ENCODE measurements around the gene C16orf46.

The C16orf46 gene

DNA sequence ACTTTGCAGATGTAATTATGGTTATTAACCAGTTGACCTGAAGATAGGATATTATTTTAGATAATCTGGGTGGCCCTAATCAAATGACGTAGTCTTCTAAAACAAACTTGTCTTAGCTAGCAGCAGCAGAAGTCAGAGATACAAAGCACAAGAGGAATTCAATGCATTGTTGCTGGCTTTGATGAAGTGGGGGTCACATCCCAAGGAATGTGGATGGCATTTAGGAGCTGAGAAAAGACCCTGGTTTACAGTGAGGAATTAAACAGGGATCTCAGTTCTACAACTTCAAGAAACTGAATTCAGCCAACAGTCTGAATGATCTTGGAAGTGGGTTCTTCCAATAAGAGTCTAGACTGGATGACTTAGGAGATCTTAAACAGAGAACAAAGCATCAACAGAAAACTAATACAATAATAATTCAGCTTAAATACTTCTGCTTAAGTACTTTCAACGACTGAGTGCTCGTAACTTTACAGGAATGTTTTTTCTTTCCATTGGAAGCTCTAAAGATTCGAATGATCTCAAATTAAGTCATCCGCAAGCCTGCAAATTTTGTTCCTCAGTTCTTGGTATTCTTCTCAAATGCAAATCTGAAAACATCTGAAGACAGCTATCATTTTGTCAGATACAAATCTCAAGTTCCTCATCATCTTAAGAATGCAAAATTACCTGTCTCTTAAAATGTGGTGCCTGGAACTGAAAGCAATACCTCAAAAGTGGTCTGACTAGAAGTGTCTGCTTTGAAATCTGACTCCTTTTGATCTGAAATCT lies 3.3 kb downstream of the C16orf46 start:
- DNase-seq = no peak

DNA sequence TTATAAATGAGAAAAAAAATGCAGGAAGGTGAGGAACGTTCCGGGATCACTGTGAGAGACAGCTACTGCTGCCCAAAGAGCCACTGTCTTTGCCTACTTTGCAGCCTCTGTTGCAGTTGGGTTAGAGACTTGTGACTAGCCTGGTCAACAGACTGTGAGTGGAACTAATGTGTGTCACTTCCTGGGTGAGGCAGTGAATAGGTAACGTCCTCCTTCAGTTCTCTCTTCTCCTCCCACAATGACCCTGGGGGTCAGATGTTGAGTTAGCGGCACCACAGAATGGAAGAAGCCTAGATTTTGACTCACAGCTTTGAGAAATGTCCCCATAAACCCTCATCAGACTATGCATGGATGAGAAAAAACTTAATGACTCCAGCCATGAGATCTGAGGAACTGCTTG lies 5.2 kb downstream of the C16orf46 start:
- DNase-seq = no peak

DNA sequence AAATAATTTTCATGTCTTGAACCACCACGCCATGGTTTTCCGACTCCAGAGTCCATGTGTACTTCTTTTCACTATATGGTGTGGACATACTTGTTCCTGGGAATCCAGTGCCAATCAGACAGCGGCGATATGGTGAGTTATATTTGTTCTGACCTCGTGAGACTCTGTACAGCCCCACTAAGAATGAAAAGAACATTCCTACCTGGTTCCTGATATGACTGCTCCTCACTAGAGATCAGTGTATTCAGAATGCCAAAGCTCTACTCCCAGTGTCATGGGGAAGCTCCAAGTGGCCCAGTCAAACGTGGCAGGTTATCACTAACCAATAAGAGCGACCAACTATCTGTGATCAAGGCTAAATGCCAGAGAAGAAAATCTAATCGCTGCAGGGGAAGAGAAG lies 6.1 kb downstream of the C16orf46 start:
- no peak for DNase-seq

DNA sequence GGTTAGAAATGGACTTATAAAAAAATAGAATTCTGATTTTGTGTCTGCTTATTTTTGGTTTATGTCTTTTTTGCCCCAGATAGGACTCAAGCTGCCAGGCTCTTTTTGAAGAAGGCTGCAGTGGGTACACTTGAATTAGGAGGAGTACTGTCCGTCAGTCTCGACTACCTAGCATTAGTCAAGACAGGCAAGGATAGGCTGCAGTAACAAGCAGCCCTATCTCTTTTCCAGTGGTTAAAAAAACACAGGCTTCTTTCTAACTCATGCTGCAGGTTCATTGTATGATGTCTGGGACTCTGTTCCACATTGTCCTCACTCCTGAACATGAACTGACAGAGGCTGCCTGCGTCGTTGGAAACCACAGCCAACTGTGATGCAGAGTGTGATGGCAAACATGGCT lies 8.0 kb downstream of the C16orf46 start:
- no peak for DNase-seq

DNA sequence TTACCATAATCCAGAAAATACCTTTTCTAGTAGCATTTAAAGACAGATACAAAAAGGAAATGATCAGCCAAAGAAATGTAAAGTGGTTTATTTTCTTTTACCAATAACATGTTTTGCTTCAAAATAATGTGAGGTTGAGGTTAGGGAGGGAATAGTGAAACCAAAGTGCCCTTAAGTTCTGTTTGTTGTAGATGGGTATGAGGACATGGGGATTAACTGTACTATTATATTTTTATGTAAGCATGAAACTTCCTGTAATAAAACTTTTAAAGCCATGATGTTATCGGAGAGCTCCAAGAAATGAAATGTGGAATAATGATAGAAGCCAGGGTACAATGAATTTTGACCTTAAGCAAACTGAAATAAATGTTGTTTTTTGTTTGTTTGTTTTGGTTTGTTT lies 9.9 kb downstream of the C16orf46 start:
- DNase-seq = no peak

DNA sequence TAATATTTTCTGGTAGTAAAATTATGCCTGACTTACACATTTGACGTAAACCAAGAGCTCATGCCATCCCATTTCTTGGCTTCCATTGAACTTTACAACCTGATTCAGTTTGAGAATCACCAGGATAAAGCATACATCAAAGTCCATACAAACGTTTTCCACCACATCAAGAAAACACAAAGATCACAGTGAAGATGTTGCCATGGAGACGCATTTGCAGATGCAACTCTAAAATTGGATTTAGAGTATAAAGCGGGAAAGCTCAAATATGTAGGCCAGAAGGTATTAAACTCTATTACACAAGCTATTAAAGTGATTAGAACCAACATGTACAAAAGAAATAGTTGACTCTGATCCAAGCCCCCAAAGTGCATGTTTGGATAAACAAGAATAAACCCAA lies 10.4 kb downstream of the C16orf46 start:
- no peak for DNase-seq

DNA sequence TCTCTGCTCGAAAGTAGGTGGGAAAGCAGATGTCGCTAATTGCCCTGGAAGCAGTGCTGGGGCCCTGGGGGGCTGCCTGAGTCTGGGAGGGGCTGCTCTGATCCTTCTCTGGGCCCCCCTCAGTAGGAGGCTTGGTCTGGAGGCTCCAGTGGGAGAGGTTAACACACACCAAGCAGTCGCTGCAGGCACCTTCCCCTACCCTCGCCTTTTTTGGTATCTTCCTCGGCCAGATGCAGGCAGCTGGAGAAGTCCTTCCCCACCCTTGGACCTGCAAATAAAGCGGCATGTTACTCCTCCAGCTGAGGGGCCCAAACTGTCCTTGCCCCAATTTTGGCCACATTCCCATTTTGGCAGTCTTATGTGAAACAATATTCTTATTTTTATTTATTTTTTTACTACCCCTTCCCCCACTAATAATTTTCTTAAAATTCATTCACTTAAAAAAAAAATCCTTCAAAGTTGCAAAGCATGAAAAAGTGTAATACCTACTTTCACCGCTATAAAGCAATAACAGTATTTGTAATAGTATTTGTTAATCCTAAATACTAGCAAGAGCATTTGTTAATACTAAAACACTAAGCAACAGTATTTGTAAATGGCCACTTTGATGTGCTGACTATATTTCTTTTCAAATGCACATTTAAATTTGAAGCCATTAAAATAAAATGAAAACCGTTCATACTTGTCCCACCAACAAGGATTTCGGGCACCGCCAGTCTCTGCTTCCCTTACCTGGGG lies 15.0 kb downstream of the C16orf46 start:
- DNase-seq = no peak

DNA sequence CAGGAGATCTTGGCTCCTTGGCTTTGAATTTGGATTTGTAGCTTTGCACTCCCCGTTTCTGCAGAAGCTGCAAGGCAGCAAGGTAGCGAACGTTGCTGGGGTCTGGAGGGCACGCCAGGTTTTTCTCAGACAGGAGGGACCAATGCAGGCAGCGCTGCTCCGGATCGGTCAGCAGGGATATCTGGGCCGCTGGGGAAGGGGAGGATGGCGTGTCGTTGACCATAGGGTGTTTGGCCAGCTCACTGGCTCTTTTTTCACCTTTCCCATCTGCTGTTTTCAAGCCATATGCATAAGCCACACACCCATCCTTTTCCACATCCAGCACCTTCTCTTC lies 15.8 kb downstream of the C16orf46 start:
- DNase-seq = no peak

DNA sequence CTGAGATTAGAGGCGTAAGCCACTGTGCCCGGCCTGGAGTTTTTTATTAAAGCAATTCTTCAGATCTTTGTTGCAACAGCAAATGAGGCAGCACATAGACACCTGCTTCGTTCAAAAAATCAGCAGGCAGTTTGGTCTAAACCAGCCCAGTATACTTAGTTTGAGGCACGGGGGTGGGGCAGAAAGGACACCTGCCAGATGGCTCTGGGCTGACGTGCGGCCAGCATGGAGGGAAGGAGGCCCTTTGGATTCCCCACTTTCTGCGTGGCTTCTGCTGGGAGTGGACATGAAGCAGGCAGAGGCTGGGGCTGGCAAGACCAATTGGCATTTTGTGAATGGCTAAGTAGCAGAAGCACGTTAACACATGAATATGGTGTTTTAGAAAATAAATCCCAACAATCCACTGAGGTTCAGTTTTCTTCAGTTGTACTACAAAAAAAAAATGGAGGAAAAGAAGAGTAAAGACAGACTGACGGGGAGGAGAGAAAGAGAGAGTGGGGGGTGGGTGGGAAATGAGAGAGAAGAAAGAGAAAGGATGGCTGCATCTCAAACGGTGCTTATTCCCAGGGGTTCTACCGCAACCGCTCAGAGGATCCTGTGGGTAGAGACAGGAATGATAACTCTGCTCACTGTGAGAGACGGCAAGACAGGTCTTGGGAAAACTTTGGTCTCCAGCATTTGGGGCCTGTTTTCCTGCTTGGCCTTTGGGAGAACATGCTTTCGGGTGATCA lies 16.3 kb downstream of the C16orf46 start:
- DNase-seq = no peak

DNA sequence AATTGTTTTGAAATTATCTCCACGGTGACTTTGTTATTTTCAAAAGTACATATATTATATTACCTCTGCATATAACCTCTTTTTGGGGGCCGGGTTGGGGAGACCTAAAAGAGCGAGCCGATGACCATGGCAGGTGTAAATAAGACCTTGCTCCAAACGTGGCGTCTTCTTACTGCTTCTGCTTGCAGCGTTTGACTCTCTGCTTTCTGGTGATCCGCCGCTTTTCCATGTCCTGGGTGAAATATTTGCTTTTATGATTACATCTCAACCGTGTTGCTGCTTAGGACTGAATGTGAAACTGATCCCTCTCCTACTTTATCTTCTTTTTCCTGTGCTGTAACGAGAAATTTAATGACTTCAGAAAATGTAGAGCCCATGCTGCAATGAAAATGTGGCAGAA lies 23.3 kb downstream of the C16orf46 start:
- DNase-seq = no peak

DNA sequence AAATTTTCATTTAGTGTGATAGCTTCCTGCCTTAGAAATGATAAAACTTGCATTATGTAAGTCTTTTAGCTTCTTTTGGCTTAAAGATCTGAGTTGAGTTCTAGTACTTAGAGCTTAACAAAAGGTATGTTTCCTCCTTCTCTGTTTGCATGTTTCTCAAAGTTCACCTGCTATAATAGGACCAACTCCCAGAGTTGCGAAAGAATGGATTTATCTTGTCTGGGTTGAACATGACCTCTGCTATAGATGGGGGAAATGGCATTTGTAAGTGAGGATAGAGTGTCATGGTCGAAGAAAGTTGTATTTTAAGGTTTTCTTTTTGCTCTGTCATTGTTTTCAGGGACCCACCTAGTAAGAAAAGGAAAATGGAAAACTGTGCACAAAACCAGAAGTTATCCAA lies 34.2 kb downstream of the C16orf46 start:
- DNase-seq = no peak

DNA sequence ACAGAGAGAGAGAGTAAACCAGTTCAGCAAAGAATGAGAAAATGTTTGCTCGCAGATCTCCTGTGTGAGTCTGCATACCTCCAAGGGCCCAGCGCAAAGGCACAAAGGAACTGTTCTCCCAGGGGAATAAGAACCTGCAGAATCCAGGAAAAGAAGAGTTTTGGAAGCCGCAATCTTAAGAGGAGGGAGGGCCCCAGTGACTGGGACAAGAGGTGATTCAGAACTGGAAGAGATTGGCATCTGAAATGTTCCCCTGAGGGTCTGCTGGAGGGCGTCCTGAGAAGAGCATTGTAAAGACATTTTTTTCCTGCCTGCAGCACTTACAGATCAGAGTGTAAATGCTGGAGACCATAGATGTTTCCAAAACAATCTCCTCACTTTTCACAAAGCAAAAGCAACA lies 35.3 kb downstream of the C16orf46 start:
- no peak for DNase-seq

DNA sequence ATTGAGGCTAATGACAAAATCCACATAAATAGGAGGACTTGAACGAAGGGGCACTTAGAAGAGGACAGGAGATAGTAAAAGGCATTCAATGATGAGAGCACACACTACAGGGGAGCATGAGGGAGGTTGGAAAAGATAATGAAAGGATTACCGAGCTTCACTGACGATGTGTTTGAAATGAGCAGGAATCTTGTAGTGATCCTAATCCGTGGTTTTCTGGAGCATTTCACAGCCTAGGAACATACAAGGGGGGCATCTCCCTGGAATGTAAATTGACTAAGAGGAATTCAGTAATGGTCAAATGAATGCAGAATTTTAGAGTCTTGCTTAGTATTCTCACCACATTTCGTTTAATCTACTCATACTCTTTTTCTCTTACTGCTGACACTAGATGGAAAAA lies 36.2 kb downstream of the C16orf46 start:
- DNase-seq = no peak

DNA sequence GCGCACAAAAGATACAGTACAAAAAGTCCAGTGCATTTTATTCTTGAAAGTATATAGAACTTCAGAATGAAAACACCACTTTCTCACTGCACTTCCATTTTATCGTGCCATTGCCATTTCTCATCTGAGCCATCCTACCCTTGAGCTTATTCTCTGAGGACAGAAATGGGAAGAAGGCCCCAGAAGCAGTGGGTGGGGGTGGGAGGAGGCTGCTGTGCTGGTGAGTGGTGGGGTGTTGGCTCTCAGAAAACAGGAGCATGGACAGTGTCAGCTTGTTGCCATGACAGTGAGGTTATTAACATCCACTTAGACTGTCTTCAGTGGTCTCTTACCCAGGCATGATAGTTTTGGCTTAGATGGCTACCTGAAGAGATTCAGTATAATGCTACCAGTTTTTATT lies 36.9 kb downstream of the C16orf46 start:
- no peak for DNase-seq

DNA sequence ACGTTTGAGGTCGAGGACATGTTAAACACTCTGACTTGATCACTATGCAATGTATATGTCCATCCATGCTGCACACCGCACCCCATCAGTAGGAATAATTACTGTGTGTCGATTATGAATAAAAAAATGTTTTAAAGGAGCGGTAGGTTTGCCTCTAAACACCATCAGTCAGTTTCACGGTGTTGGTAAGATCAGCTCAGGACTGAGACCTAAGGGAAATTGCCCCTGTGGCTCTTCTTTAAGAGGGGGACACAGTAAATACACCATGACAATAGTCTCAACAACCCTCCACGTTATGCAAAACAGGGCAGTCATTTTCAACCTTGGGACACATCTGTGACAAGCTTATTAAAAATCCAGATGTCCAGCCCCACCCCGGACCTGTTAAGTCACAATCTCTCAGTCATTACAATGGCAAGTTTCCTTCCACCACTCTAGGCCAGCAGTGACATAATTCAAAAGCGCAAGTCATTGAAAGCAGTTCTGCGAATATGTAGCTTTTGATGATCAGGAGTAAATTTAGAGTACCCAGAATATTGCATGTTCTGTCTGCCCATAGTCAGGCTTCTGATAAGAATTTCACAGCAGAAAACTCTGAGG lies 40.2 kb downstream of the C16orf46 start:
- no peak for DNase-seq

DNA sequence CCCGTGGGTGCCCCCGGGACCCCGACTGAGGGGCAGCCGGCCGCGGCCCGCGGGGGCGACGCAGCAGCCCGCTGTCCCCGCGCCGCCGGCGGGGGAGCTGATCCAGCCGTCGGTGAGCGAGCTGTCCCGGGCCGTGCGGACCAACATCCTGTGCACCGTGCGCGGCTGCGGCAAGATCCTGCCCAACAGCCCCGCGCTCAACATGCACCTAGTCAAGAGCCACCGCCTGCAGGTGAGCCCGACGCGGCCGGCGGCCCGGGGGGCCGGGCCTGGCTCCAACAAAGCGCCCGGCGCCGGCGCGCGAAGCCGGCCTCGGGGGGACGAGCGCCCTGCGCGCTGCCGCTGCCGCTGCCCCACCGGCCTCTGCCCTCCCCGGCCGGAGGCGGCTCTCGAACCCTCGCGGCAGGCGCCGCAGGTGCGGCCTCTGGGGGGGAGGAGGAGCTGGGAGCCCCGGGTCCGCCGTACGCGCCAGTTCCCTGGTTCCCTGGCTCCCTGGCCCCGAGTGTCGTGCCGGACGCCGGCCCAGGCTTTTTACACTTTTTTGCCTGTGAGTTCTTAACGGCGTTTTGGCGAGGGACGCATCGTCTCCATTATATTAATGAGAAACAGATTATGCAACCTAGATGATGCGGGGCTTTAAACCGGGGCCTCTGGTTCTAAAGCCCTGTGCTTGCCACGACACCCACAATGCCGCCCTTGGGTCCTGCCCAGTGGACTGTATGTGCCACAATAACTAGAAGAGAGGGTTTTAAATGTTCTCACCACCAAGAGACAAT lies 40.9 kb downstream of the C16orf46 start:
- no peak for DNase-seq

DNA sequence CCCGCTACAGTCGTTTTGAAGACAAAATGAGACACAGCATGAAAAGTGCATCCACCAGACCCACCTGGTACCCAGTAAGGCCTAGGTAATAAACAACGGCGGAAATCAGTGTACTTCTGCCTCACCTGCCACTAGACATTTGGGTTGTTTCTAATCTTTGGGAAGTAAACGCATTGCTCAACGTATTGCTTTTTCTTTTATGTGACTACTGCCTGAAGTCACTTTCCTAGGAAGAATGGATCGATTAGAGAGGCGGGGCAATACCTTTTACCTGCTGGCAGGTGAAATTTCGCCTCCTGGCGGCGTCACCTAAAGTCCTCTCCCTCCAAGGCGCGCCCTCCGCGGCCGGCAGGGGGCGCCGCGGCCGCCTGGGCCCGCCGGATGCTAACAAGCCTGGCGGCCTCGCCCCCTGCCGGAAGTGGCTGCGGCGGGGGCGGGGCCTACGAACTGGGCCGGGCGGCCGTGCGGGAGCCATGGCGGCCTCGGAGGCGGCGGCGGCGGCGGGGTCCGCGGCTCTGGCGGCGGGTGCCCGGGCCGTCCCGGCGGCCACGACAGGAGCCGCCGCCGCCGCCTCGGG lies 41.6 kb downstream of the C16orf46 start, which contains the start of gene ATMIN:
ATMIN (plus strand) TSS at position 445 of the 577 bp plus-strand sequence; CDS start at position 474, 29 bp downstream.
- DNase-seq = peak; percentile 69

DNA sequence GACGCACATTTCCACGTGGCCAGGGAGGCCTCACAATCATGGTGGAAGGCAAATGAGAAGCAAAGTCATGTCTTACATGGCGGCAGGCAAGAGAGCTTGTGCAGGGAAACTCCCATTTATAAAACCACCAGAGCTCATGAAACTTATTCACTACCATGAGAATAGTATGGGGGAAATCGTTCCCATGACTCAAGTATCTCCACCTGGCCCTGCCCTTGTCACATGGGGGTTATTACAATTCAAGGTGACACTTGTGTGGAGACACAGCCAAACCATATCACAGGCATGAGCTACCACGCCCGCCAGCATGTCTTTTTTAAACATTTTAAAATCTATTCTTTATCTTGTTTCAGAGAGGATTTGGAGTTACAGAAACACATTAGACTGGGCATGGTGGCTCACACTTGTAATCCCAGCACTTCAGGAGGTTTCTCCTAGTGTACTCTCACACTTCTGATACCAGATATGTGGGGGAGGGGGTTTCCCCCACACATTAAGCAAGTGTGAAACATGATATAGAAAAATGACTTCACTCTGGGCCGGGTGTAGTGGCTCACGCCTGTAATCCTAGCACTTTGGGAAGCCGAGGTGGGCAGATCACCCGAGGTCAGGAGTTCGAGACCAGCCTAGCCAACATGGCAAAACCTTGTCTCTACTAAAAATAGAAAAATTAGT lies 47.0 kb downstream of the C16orf46 start:
- DNase-seq = no peak

DNA sequence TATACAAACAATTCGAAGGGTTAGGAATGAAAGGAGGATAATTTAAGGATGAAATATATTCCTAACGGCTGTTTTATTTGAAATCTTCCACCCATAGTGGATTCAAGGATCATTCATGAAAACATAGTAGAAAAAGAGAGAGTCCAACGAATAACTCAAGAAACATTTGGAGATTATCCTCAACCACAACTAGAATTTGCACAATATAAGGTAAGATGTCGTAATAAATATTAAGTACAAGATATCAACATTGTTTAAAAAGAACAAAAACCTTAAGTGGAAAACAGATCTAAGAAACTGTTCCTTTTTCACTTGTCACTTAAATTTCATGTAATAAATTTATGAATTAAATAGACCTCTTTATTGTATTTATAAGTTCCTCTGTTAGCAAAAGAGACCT lies 50.6 kb downstream of the C16orf46 start:
- no peak for DNase-seq

DNA sequence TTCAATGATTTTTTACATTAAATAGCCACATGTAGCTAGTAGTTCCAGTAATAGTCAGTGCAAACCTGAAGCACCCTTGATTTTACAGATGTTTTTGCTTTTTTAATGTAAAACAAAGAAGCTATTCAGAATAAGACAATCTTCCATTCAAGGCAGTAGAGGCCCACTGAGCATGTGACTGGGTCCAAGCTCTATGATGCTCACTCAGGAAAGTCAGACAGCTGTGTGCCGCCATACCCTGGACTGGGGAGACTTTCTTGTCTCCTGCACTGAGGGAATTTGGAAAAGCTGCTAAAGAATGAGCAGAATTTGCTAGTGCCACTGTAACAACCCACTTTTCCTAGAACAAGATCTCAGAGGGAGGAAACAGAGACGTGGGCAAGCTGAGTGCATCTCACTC lies 58.5 kb downstream of the C16orf46 start:
- DNase-seq = no peak

DNA sequence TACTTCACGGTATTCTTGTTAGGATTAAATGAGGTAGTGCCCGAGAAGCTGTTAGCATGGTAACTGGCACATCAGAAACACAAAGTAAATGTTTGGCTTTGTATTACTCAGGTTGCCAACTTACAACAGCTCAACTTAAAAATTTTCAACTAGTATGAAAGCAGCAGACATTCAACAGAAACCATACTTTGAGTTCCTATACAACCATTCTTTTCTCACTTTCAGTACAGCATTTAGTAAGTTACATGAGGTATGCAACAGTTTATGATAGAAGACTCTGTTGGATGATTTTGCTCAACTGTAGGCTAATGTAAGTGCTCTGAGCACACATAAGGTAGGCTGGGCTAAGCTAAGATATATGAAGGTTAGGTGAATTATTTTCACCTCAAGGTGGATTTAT lies 62.4 kb downstream of the C16orf46 start:
- no peak for DNase-seq

DNA sequence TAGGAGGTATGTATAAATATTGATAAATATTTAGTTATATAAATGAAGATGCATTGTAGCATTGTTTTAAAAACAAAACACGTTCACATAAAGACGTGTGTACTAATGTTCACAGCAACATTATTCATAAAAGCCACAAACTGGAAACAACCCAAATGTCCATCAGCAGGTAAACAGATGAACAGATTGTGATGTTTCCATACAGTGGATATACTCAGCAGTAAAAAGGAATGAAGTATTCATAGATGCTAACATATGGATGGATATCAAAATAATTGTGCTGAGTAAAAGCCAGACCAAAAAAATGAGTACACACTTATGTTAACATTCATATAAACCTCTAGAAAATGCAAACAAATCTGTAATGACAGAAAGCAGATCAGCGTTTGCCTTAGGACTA lies 64.1 kb downstream of the C16orf46 start:
- no peak for DNase-seq
